ENCODE measurements around the gene NEAT1. TPM values are rescaled to one million over a fixed set of nuclear protein-coding genes. Genes with fewer than 3 reads are reported as not detected.
"Not testable (repeated sequence)": the region's sequence is repeated elsewhere in the genome, so short reads cannot be mapped to it uniquely, and the experiment has no call there.

The NEAT1 gene
- total RNA-seq, 1 experiment from 2014 or later = 564 TPM

DNA sequence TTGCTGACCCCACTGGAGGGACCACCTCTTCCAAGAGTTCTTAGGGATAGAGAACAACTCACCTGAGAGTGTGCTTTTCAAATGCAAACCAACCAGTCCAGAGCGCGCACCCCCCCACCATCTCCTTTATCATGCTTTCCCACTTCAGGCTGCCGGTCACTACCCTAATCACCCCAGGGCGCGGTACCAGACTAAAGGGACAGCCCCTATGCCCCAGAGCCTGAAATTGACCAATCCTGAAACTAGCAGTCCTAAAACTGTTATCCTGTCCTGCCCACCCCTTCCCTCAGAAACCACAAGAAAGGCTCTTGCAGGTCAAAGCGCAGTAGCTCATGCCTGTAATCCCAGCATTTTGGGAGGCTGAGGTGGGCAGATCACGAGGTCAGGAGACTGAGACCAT is 37.0 kb downstream of the NEAT1 start:
- ChIA-PET RAD21 (ENCODE audit: low non-redundant PET in 1 of 2, low total read pairs in 2 of 2, uncharacterized antibody in 2 of 2, unreplicated experiment in 2 of 2) (interaction anchor here in 1 of 2 experiments (0.9 kb wide), 1 partner anchor 51 kb away, joined by 4 read pairs; no protein-coding TSS in a partner anchor), POLR2A (interaction anchor here (1.4 to 2.1 kb wide), 3 partner anchors 36 to 40 kb away, joined by 3 to 8 read pairs (median 5); partner anchors contain the start of gene MALAT1), CTCF (no interaction called here)
- Histone ChIP-seq H4K20me1 (ENCODE audit: insufficient read depth) (no peaks in the 10 kb centered on the region), H3K4me2 (ENCODE audit: low read length) (no peak overlapping the region), H3K27me3 (ENCODE audit: insufficient read depth, low read length) (no peaks in the 10 kb centered on the region), H3K9me3 (ENCODE audit: control insufficient read depth in 1 of 2, insufficient read depth in 1 of 2, low read depth in 1 of 2, low read length in 2 of 2) (no peaks in the 10 kb centered on the region), H3K4me3 (replicated peaks in 1 of 2; ENCODE audit: low read depth in 1 of 2, low read length in 2 of 2) (no peak overlapping the region), H3K36me3 (ENCODE audit: control insufficient read depth in 1 of 2, insufficient read depth in 2 of 2, low read length in 2 of 2) (no peaks in the 10 kb centered on the region), H3K27ac (ENCODE audit: low read depth, low read length) (no peak overlapping the region), H3K4me1 (ENCODE audit: control insufficient read depth in 1 of 2, insufficient read depth in 2 of 2, low read length in 2 of 2) (peaks cover 23 to 31% of the 10 kb centered on the region in 2 experiments), H3K79me2 (ENCODE audit: insufficient read depth, low read length) (peaks cover 14% of the 10 kb centered on the region), H3K9ac (ENCODE audit: low read length) (no peak overlapping the region), H2AFZ (ENCODE audit: low read depth, low read length, poor library complexity, severe bottlenecking) (no peak overlapping the region), H3K9me2 (ENCODE audit: insufficient read depth) (no peaks in the 10 kb centered on the region)
- BruUV-seq (replicated peaks) = no TSS peak
- intact Hi-C loops (cut with micrococcal nuclease) = no loop called here
- ATAC-seq (no peak), DNase-seq (ENCODE audit: low read depth, low spot score) (no peak)
- TF ChIP-seq TCF7L2 (IDR thresholded peaks at IDR 0.05; ENCODE audit: borderline replicate concordance, extremely low read depth, insufficient read depth, insufficient read length) = no peak
- no peak for TF ChIP-seq EZH2phosphoT487 (IDR thresholded peaks at IDR 0.05; ENCODE audit: borderline replicate concordance)
- TF ChIP-seq, protein P1, sequence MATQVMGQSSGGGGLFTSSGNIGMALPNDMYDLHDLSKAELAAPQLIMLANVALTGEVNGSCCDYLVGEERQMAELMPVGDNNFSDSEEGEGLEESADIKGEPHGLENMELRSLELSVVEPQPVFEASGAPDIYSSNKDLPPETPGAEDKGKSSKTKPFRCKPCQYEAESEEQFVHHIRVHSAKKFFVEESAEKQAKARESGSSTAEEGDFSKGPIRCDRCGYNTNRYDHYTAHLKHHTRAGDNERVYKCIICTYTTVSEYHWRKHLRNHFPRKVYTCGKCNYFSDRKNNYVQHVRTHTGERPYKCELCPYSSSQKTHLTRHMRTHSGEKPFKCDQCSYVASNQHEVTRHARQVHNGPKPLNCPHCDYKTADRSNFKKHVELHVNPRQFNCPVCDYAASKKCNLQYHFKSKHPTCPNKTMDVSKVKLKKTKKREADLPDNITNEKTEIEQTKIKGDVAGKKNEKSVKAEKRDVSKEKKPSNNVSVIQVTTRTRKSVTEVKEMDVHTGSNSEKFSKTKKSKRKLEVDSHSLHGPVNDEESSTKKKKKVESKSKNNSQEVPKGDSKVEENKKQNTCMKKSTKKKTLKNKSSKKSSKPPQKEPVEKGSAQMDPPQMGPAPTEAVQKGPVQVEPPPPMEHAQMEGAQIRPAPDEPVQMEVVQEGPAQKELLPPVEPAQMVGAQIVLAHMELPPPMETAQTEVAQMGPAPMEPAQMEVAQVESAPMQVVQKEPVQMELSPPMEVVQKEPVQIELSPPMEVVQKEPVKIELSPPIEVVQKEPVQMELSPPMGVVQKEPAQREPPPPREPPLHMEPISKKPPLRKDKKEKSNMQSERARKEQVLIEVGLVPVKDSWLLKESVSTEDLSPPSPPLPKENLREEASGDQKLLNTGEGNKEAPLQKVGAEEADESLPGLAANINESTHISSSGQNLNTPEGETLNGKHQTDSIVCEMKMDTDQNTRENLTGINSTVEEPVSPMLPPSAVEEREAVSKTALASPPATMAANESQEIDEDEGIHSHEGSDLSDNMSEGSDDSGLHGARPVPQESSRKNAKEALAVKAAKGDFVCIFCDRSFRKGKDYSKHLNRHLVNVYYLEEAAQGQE (IDR thresholded peaks at IDR 0.05; ENCODE audit: low read depth) = no peak
- no peak for TF ChIP-seq EGR1 (IDR thresholded peaks at IDR 0.05; ENCODE audit: low read depth)

DNA sequence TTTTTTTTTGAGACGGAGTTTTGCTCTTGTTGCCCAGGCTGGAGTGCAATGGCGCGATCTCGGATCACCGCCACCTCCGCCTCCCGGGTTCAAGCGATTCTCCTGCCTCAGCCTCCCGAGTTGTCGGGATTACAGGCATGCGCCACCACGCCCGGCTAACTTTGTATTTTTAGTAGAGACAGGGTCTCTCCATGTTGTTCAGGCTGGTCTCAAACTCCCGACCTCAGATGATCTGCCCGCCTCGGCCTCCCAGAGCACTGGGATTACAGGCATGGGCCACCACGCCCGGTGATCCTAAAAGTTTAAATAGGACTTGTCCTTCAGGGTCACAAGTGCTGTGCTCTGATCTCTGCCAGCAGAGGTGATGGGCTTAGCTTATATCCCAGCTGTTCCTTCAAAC is 42.9 kb downstream of the NEAT1 start:
- POLR2A ChIA-PET = interaction anchor here (1.3 to 3.2 kb wide), 6 partner anchors 10 to 45 kb away, joined by 3 to 13 read pairs (median 5); partner anchors contain the start of gene NEAT1
- H3K9ac ChIP-seq (ENCODE audit: low read length); H3K79me2 ChIP-seq (ENCODE audit: insufficient read depth, low read length); H3K4me3 ChIP-seq (replicated peaks in 1 of 2; ENCODE audit: low read depth in 1 of 2, low read length in 2 of 2); RAD21 ChIA-PET (ENCODE audit: low non-redundant PET in 1 of 2, low total read pairs in 2 of 2, uncharacterized antibody in 2 of 2, unreplicated experiment in 2 of 2); H3K4me2 ChIP-seq (ENCODE audit: low read length); BruUV-seq (replicated peaks); H3K27me3 ChIP-seq (ENCODE audit: insufficient read depth, low read length); ATAC-seq; H3K9me2 ChIP-seq (ENCODE audit: insufficient read depth); H3K27ac ChIP-seq (ENCODE audit: low read depth, low read length); intact Hi-C loops (cut with micrococcal nuclease); H3K36me3 ChIP-seq (ENCODE audit: control insufficient read depth in 1 of 2, insufficient read depth in 2 of 2, low read length in 2 of 2); H4K20me1 ChIP-seq (ENCODE audit: insufficient read depth); CTCF ChIA-PET; H3K9me3 ChIP-seq (ENCODE audit: control insufficient read depth in 1 of 2, insufficient read depth in 1 of 2, low read depth in 1 of 2, low read length in 2 of 2); DNase-seq (ENCODE audit: low read depth, low spot score); H2AFZ ChIP-seq (ENCODE audit: low read depth, low read length, poor library complexity, severe bottlenecking): not testable (repeated sequence)
- peaks cover 17 to 22% of the 10 kb centered on the region in 2 experiments for H3K4me1 ChIP-seq (ENCODE audit: control insufficient read depth in 1 of 2, insufficient read depth in 2 of 2, low read length in 2 of 2)
